GM19395 (cell line): ENCODE data around the gene MLPH.

Experiments used
- ATAC-seq: cut with Tn5 transposase; IDR thresholded peaks from one replicate; pipeline ENCODE4 v1.9.1; 2021; ENCODE audit warnings: mild to moderate bottlenecking, moderate library complexity; ENCODE audit not compliant: unreplicated experiment

The MLPH gene

DNA sequence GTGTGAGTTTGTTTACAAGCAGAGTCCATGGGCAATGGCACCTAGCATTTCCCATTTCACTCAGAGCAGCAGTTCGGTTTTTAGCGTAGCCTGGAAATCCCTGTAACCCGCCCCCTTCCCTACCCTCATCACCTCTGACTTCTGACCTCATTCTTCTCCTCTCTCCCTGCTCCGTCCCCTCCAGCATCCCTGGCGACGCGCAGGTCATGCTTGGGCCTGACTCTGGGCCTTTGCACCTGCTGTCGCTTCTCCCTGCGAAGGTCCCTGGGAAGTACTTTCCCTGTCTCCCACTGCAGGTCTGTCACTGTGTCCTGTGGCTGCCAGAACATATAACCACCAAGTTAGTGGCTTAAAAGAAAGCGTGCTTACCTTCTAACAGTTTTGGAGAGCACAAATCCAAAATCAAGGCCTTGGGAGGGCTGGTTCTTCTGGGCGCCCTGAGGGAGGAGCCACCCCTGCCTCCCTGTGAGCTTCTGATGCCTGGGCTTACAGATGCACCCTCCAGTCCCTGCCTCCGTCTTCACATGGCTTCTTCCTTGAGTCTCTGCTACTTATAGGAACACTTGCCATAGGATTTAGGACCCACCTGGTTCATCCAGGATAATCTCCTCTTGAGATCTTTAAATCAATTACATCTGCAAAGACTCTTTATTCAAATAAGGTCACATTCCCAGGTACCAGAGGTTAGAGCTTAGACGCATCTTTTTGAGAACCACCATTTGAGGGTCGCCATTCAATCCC is 111.6 kb downstream of the MLPH start:
- no peak for ATAC-seq

DNA sequence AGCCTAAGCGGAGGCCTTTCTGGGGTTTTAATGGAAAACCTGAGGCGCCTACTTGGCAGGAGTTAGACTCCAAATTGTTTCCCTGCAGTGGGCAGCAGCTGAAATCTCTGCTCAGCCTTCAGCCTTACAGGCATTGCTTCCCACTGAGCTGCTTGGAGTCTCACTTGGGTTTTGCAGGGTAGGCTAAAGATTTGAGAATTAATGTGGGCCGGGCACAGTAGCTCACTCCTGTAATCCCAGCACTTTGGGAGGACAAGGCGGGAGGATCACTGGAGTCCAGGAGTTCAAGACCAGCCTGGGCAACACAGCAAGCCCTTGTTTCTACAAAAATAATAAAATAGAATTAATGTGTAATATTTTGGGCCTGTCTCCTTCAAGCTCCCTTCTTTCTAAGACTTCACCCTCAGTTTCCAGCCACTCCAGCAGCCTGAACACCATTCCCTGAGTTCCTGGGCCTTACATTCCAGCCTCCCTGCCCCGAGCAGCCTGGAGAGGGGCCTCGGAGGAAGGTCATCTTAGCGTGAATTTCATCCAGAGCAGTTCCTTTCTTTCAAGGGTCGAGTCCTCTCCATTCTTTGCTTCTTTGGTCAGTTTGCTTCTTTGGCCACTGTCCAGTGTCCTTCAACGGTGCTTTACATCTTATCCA is 112.5 kb downstream of the MLPH start:
- no peak for ATAC-seq

DNA sequence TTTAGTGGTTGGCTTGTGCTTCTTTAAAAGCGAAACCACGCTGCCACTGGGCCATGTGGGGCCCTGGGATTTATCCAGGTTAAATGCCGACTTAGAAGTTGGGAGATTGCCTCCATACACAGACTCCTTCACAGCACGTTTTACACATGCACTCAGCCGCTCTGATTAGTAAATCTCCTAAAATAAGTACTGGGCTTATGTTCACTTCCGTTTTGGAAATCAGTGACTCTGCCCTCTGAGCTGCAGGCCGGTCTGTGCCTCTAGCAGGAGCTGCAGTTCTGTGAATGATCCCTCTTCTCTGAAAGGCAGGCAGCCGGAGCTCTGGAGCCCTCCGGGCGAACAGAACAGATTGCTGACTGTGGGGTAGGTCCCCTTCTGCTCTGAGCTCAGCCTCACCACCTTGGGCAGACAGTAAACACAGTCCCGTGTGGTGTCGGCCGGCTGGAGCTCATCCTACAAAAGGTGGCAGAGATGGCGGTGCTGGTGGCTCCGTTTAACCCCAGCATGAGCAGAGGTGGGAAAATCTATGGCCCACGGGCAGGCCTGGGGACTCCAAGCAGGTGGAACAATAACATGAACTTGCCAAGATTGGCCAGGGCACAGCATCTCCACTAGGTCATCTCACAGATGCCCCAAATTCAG is 113.3 kb downstream of the MLPH start:
- no peak for ATAC-seq

DNA sequence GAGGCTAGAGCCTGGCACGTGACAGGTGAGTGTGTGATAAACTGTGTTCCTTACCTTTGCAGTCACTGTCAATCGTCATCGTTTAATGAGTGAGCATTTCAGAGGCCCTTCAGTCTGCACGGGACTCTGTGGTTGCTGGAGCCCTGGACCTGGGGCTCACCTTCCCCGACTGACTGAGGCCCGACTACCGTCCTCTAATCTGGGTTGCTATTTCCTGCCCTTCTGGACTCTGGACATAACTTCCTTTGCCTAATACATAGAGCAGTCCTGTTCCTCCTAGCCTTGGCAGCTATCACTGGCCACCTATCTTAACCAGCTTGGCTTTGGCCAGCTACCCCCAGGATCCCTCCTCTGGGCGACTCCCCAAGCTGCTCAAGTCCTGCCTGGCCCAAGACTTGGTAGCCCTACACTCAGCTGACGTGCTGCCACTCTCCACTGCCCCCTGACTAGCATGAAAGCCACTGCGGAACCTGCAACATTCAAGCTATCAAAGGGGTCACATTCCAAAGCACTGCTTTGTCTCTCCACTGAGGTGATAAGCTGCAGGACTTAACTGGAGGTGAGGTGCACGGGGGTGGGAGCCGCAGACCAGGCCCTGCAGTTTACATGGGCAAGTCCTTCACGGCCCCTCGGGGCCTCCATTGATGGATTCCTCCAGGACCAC is 114.5 kb downstream of the MLPH start:
- no peak for ATAC-seq

DNA sequence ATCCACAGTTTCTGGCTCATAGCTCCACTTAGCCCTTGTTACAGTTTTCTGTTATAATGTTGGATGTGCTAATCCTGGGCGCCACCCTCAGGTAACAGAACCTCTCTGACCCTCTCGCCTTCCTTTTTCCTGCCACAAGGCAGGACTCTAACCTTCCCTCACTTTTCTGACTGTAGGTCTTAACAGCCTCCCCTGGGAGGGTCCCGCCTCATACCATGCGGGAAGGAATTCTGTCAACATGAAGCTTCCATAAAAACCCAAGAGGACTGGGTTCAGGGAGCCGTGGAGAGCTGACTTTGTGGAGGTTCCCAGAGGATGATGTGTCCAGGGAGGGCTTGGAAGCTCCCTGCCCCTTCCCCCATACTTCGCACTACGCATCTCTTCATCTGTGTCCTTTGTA is 115.4 kb downstream of the MLPH start:
- no peak for ATAC-seq

DNA sequence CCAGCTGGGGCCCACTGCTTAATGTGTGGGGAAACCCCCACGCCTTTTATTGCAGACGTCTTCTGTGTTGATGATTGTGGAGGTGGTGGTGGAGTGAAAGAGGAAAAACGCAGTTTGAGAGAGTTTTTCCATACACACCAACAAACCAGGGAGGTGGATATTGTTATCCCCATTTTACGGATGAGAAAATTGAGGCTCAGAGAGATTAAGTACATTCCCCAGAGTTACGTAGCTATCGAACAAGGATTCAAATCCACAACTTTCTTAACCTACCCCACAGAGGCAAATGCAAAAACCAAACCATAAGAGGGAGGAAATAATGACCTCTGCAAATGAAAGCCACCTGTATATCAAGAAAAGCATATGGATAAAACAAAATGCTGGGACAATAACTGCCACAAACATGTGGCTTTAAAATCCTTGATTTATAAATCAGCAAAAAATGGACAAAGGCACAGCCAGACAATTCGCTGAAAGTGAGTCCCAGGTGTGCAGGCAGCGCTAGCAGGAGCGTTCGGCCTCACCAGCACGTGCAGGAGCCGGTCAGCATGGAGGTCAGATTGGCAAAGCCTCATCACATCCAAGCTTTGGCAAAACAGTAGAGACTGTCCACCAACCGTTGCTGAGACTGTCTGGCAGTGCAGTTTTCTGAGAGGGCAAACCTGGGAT is 116.1 kb downstream of the MLPH start:
- ATAC-seq: no peak

DNA sequence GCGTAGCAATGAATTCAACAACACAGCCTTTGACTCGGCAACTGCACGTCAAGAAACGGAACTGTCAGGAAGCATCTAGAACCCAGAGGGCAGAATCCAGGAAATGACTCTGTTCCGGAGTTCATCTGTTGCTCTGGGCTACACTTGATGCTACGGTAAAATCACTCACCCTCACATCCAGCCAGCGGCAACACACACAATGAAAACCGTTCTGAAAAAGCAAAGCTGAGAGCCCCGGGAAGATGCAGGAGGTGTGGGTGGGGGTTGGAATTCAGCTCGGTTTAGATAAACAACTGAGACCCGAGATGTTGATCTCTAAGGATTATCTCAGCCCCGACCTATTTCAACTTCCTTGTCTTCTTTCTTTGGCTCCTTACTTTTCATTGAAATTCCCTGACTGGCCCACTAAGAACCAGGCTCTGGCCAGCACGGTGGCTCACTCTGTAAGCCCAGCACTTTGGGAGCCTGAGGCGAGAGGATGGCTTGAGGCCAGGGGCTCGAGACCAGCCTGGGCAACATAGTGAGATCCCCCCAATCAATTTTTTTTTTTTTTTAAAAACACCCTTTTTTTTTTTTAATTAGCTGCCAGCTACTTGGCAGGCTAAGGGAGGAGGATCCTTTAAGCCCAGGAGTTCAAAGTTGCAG is 116.8 kb downstream of the MLPH start:
- no peak for ATAC-seq

DNA sequence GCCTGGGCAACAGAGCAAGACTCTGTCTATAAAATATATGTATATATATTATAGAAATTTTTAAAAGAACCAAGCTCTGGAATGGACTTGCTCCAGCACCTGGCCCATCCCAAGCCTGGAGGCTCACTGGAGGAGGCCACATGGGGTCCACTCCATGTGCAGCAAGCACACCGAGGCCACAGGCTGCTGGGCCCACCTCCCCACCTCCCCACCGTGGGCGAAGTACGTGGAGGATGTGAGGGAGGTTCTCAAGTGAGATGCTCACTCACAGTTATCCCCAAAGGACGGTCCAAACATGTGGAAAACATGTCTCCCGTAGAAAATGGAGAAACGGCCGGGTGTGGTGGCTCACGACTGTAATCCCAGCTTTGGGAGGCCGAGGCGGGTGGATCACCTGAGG is 117.3 kb downstream of the MLPH start:
- no peak for ATAC-seq
